Measurements from ENCODE around the gene B4GALT5. TPM values are rescaled to one million over a fixed set of nuclear protein-coding genes. Genes with fewer than 3 reads are reported as not detected.

B4GALT5 gene
- total RNA-seq, 1 experiment from 2014 or later, result 63.1 TPM

- Histone ChIP-seq H3K4me3 (no peak overlapping the region), H4K20me1 (ENCODE audit: insufficient read depth) (no peaks in the 10 kb centered on the region), H3K9me2 (ENCODE audit: insufficient read depth) (no peaks in the 10 kb centered on the region), H3K36me3 (ENCODE audit: low read depth) (no peaks in the 10 kb centered on the region), H2AFZ (no peak overlapping the region), H3K27me3 (ENCODE audit: insufficient read depth, low read depth) (no peaks in the 10 kb centered on the region), H3K4me1 (replicated peaks; ENCODE audit: insufficient read depth) (peaks cover 13% of the 10 kb centered on the region), H3K9me3 (ENCODE audit: insufficient read depth, low read depth) (no peaks in the 10 kb centered on the region), H3K79me2 (ENCODE audit: low read depth) (no peaks in the 10 kb centered on the region), H3K4me2 (no peak overlapping the region), H3F3A (ENCODE audit: insufficient read depth, low read depth) (peaks cover 18% of the 10 kb centered on the region; the same call in 1 of the 2 replicates), H3K27ac (no peak overlapping the region)
- no peak for DNase-seq
- no peak for TF ChIP-seq CTCF (conservative IDR thresholded peaks at IDR 0.05)
- no peak for TF ChIP-seq EZH2 (IDR thresholded peaks at IDR 0.05; ENCODE audit: low read depth)
- ChIA-PET POLR2A (ENCODE audit: unreplicated experiment) (no interaction called here), CTCF (no interaction called here)
- intact Hi-C loops (cut with micrococcal nuclease; ENCODE audit: unreplicated experiment), result no loop called here
- BruUV-seq (replicated peaks), result no TSS peak
Observed at GRCh38 chr20:49739042-49739441, 25.4 kb upstream of the B4GALT5 start.

- TF ChIP-seq EZH2 (IDR thresholded peaks at IDR 0.05; ENCODE audit: low read depth), result no peak
- TF ChIP-seq CTCF (conservative IDR thresholded peaks at IDR 0.05), result no peak
- intact Hi-C loops (cut with micrococcal nuclease; ENCODE audit: unreplicated experiment), result loop anchor here (2.0 kb wide), 1 partner anchor 14 kb away; no protein-coding TSS in a partner anchor
- POLR2A ChIA-PET (ENCODE audit: unreplicated experiment), result interaction anchor here (0.7 kb wide), 1 partner anchor 14 kb away, joined by 3 read pairs; no protein-coding TSS in a partner anchor
Observed at GRCh38 chr20:49737260-49737659, 23.6 kb upstream of the B4GALT5 start.

GRCh38 chr20:49729780-49730179 lies 16.1 kb upstream of the B4GALT5 start:
- Histone ChIP-seq H3K79me2 (ENCODE audit: low read depth) (peaks cover 3% of the 10 kb centered on the region; the same call in 1 of the 2 replicates), H3K9me3 (ENCODE audit: insufficient read depth, low read depth) (peaks cover 3% of the 10 kb centered on the region; the same call in 1 of the 2 replicates), H3K4me1 (replicated peaks; ENCODE audit: insufficient read depth) (peaks cover 64% of the 10 kb centered on the region), H3K9me2 (ENCODE audit: insufficient read depth) (no peaks in the 10 kb centered on the region), H3K4me3 (no peak overlapping the region), H3K4me2 (peak overlapping the region; percentile 42), H3K27me3 (ENCODE audit: insufficient read depth, low read depth) (no peaks in the 10 kb centered on the region), H2AFZ (no peak overlapping the region), H4K20me1 (ENCODE audit: insufficient read depth) (no peaks in the 10 kb centered on the region), H3F3A (ENCODE audit: insufficient read depth, low read depth) (peaks cover 53% of the 10 kb centered on the region), H3K36me3 (ENCODE audit: low read depth) (no peaks in the 10 kb centered on the region), H3K27ac (peak overlapping the region; percentile 94)
- BruUV-seq (replicated peaks), result no TSS peak
- intact Hi-C loops (cut with micrococcal nuclease; ENCODE audit: unreplicated experiment), result no loop called here
- ChIA-PET CTCF (interaction anchor here (0.6 kb wide), 2 partner anchors 46 to 115 kb away, joined by 9 to 27 read pairs; no protein-coding TSS in a partner anchor), POLR2A (ENCODE audit: unreplicated experiment) (no interaction called here)
- no peak for TF ChIP-seq CTCF (conservative IDR thresholded peaks at IDR 0.05)
- TF ChIP-seq EZH2 (IDR thresholded peaks at IDR 0.05; ENCODE audit: low read depth), result no peak
- no peak for DNase-seq

More at GRCh38 chr20:49737260-49737659, 23.6 kb upstream of the B4GALT5 start:
- Histone ChIP-seq H3K9me2 (ENCODE audit: insufficient read depth) (no peaks in the 10 kb centered on the region), H4K20me1 (ENCODE audit: insufficient read depth) (no peaks in the 10 kb centered on the region), H3K27ac (no peak overlapping the region), H3K4me2 (no peak overlapping the region), H3K9me3 (ENCODE audit: insufficient read depth, low read depth) (0 out of 2 replicates have a peak, but pooled peaks cover 3% of the 10 kb centered on the region), H3K4me1 (replicated peaks; ENCODE audit: insufficient read depth) (peaks cover under 1% of the 10 kb centered on the region; the same call in 1 of the 2 replicates), H2AFZ (no peak overlapping the region), H3K4me3 (no peak overlapping the region), H3K36me3 (ENCODE audit: low read depth) (no peaks in the 10 kb centered on the region), H3K27me3 (ENCODE audit: insufficient read depth, low read depth) (no peaks in the 10 kb centered on the region), H3F3A (ENCODE audit: insufficient read depth, low read depth) (peaks cover under 1% of the 10 kb centered on the region; the same call in 1 of the 2 replicates), H3K79me2 (ENCODE audit: low read depth) (no peaks in the 10 kb centered on the region)
- CTCF ChIA-PET, result interaction anchor here (0.5 kb wide), 1 partner anchor 107 kb away, joined by 4 read pairs; no protein-coding TSS in a partner anchor
- no TSS peak for BruUV-seq (replicated peaks)
- no peak for DNase-seq

Data from PC-9 (cell line).